Smooth muscle cell (in vitro differentiated cells): Measurements from ENCODE around the gene KATNAL1. TPM values are rescaled to one million over a fixed set of nuclear protein-coding genes. Genes with fewer than 3 reads are reported as not detected.

Experiments
- DNase-seq: peaks from one replicate; lab custom pipeline; 2025; ENCODE audit not compliant: unreplicated experiment; lab: John Stamatoyannopoulos, UW
- H2AFZ ChIP-seq: fragments of 200-600 bp; sonication (generic); 2 replicates; pipeline ENCODE4 v1.6.0; 2016; ENCODE audit warnings: antibody characterized with exemption, low read depth, mild to moderate bottlenecking
- H3F3A ChIP-seq: fragments of 200-600 bp; sonication (generic); 2 replicates; pipeline ENCODE4 v1.6.0; 2017; ENCODE audit warnings: antibody characterized with exemption, low read depth
- H3K27ac ChIP-seq: fragments of 200-600 bp; sonication (generic); 2 replicates; pipeline ENCODE4 v1.5.1; 2016; ENCODE audit warnings: low read depth, mild to moderate bottlenecking
- H3K27me3 ChIP-seq: fragments of 200-600 bp; sonication (generic); 2 replicates; pipeline ENCODE4 v1.6.1; 2016; ENCODE audit warnings: low read depth, mild to moderate bottlenecking
- H3K36me3 ChIP-seq: fragments of 200-600 bp; sonication (generic); 2 replicates; pipeline ENCODE4 v1.5.1; 2016; ENCODE audit warnings: low read depth
- H3K4me1 ChIP-seq: fragments of 200-600 bp; sonication (generic); 2 replicates; pipeline ENCODE4 v1.5.1; 2016; ENCODE audit warnings: low read depth
- H3K4me2 ChIP-seq: fragments of 200-600 bp; sonication (generic); 2 replicates; pipeline ENCODE4 v1.6.0; 2016; ENCODE audit warnings: mild to moderate bottlenecking
- H3K4me3 ChIP-seq: fragments of 200-600 bp; sonication (generic); 2 replicates; pipeline ENCODE4 v1.5.1; 2016; ENCODE audit warnings: mild to moderate bottlenecking
- H3K79me2 ChIP-seq: fragments of 200-600 bp; sonication (generic); 2 replicates; pipeline ENCODE4 v1.6.0; 2016; ENCODE audit warnings: low read depth, mild to moderate bottlenecking
- H3K9ac ChIP-seq: fragments of 200-600 bp; sonication (generic); 2 replicates; pipeline ENCODE4 v1.6.0; 2016; ENCODE audit warnings: low read depth
- H3K9me3 ChIP-seq: fragments of 200-600 bp; sonication (generic); replicated peaks from 2 replicates; pipeline ENCODE4 v1.5.1; 2016; ENCODE audit warnings: low read depth
- H4K20me1 ChIP-seq: fragments of 200-600 bp; sonication (generic); 2 replicates; pipeline ENCODE4 v1.6.0; 2016; ENCODE audit warnings: low read depth
- WGBS: methylation state at CpG from one replicate; pipeline ENCODE4 v1.1.7; 2016; ENCODE audit warnings: low lambda C conversion rate; 5-methylcytosine and 5-hydroxymethylcytosine counted together
- polyA plus RNA-seq: library from polyadenylated mRNA; unstranded; fragments of >200 nt; fragmentation: Nextera tagmentation; extraction: Ambion mirVana; gene quantifications from 2 replicates; pipeline ENCODE4 v1.2.1, GENCODE V29; 2016
- total RNA-seq: library from RNA; depleted of rRNA; stranded (reverse); fragments of >200 nt; gene quantifications from 2 replicates; pipeline ENCODE4 v1.2.3, GENCODE V29; 2014
- TF ChIP-seq, protein P1 (sequence below): fragments of 200-600 bp; sonication (generic); IDR thresholded peaks from 2 replicates; pipeline ENCODE4 v1.5.1; 2017; ENCODE audit warnings: borderline replicate concordance, mild to moderate bottlenecking, antibody characterized with exemption; ENCODE audit not compliant: insufficient read depth, poor library complexity, severe bottlenecking

Gene KATNAL1
- total and polyA plus RNA-seq, 2 experiments from 2014 or later: 12.4 to 35.1 TPM

DNA sequence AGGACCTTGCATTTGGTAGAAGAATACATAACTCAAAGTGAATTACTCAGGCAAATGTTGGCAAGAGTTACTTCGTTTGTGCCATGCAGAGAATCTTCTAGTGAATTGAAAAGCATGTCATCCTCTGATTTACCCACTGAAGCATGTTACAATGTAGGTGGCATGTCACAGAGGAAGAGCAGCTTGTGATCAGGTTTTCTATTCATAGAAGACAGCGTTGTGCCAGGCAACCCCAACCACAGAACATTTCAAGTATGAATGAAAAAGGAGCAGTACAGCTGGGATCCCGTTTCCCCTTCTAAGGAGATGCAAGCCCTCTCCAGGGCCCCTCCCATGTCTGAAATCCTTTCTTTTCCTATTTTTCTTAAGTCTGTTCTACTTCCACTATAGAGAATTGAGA, 6.0 kb upstream of the KATNAL1 start:
- no peaks in the 10 kb centered on the region for H4K20me1 ChIP-seq
- H3K4me2 ChIP-seq: no peak overlapping the region
- H3K79me2 ChIP-seq: no peaks in the 10 kb centered on the region
- H2AFZ ChIP-seq: no peak overlapping the region
- no peak overlapping the region for H3K4me3 ChIP-seq
- H3K9ac ChIP-seq: no peak overlapping the region
- no peaks in the 10 kb centered on the region for H3K27me3 ChIP-seq
- peaks cover 7% of the 10 kb centered on the region for H3F3A ChIP-seq
- peaks cover 8% of the 10 kb centered on the region for H3K4me1 ChIP-seq
- TF ChIP-seq, protein P1, sequence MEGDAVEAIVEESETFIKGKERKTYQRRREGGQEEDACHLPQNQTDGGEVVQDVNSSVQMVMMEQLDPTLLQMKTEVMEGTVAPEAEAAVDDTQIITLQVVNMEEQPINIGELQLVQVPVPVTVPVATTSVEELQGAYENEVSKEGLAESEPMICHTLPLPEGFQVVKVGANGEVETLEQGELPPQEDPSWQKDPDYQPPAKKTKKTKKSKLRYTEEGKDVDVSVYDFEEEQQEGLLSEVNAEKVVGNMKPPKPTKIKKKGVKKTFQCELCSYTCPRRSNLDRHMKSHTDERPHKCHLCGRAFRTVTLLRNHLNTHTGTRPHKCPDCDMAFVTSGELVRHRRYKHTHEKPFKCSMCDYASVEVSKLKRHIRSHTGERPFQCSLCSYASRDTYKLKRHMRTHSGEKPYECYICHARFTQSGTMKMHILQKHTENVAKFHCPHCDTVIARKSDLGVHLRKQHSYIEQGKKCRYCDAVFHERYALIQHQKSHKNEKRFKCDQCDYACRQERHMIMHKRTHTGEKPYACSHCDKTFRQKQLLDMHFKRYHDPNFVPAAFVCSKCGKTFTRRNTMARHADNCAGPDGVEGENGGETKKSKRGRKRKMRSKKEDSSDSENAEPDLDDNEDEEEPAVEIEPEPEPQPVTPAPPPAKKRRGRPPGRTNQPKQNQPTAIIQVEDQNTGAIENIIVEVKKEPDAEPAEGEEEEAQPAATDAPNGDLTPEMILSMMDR: no peak
- no peaks in the 10 kb centered on the region for H3K9me3 ChIP-seq
- WGBS: 75% methylated on average over 3 of the region's 3 CpGs
- H3K36me3 ChIP-seq: no peaks in the 10 kb centered on the region
- no peak for DNase-seq
- H3K27ac ChIP-seq: no peak overlapping the region

DNA sequence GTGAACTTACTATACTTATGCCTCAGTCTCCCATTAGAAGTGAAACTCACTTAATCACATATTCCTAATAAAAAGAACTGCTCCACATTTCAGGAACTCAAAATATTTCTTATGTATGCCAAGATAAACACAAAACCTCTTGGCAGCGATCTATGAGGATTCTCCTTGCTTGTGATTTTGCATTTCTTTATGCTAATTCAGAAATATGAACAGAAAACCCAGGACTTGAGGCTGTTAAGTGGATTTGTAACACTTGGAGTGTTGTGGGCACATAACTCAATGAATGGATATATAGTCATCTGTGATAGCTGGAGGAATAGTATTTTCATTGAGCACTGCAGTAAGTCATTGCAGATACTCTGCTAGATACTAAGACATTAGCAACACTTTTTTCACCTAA, 5.6 kb upstream of the KATNAL1 start:
- no peak overlapping the region for H2AFZ ChIP-seq
- no peak for DNase-seq
- H3K9ac ChIP-seq: no peak overlapping the region
- WGBS: 93% methylated on average over 1 of the region's 1 CpG
- no peak overlapping the region for H3K4me2 ChIP-seq
- TF ChIP-seq, protein P1: no peak
- no peaks in the 10 kb centered on the region for H3K9me3 ChIP-seq
- H4K20me1 ChIP-seq: no peaks in the 10 kb centered on the region
- no peak overlapping the region for H3K4me3 ChIP-seq
- peaks cover 8% of the 10 kb centered on the region for H3K4me1 ChIP-seq
- H3F3A ChIP-seq: peaks cover 7% of the 10 kb centered on the region
- H3K27ac ChIP-seq: no peak overlapping the region
- no peaks in the 10 kb centered on the region for H3K36me3 ChIP-seq
- H3K27me3 ChIP-seq: no peaks in the 10 kb centered on the region
- H3K79me2 ChIP-seq: no peaks in the 10 kb centered on the region

GRCh38 chr13:30308548-30308947, 1.2 kb upstream of the KATNAL1 start:
- H4K20me1 ChIP-seq: no peaks in the 10 kb centered on the region
- H3K4me3 ChIP-seq: peak overlapping the region; percentile 98
- no peak overlapping the region for H2AFZ ChIP-seq
- no peaks in the 10 kb centered on the region for H3K36me3 ChIP-seq
- peak overlapping the region; percentile 78 for H3K27ac ChIP-seq
- TF ChIP-seq, protein P1: no peak
- peak overlapping the region; percentile 88 for H3K4me2 ChIP-seq
- no peaks in the 10 kb centered on the region for H3K9me3 ChIP-seq
- no peak overlapping the region for H3K9ac ChIP-seq
- H3K79me2 ChIP-seq: peaks cover 32% of the 10 kb centered on the region
- peaks cover 7% of the 10 kb centered on the region for H3F3A ChIP-seq
- peaks cover 17% of the 10 kb centered on the region for H3K4me1 ChIP-seq
- H3K27me3 ChIP-seq: no peaks in the 10 kb centered on the region
- DNase-seq: no peak
- WGBS: 65% methylated on average over 4 of the region's 4 CpGs

- DNase-seq: no peak
- Histone ChIP-seq H3K36me3 (no peaks in the 10 kb centered on the region), H3K4me2 (peak overlapping the region; percentile 88), H3K27me3 (no peaks in the 10 kb centered on the region), H3K9me3 (no peaks in the 10 kb centered on the region), H3K4me3 (peak overlapping the region; percentile 98), H4K20me1 (no peaks in the 10 kb centered on the region), H3K4me1 (peaks cover 17% of the 10 kb centered on the region), H3K9ac (no peak overlapping the region), H3F3A (peaks cover 7% of the 10 kb centered on the region), H3K79me2 (peaks cover 38% of the 10 kb centered on the region), H2AFZ (peak overlapping the region; percentile 83), H3K27ac (peak overlapping the region; percentile 78)
- 24% methylated on average over 8 of the region's 8 CpGs for WGBS
- TF ChIP-seq, protein P1: no peak
Measured at GRCh38 chr13:30307971-30308290, 580 bp upstream of the KATNAL1 start.
